Panc1 (cell line): Measurements from ENCODE around the gene PTPN11.

Experiments used
- CTCF ChIP-seq: fragments of 450-650 bp; IDR thresholded peaks from 2 replicates; pipeline ENCODE4 v1.5.1; 2017; ENCODE audit warnings: mild to moderate bottlenecking
- REST ChIP-seq, 2 experiments: IDR thresholded peaks; 2 replicates each; pipeline ENCODE4 v1.6.1; 2011 to 2012; ENCODE audit warnings: low read depth in 2 of 2, control low read depth in 1 of 2, low read length in 1 of 2, mild to moderate bottlenecking in 1 of 2, moderate library complexity in 1 of 2; ENCODE audit not compliant: insufficient read depth in 1 of 2
- TCF7L2 ChIP-seq: IDR thresholded peaks from 2 replicates; pipeline ENCODE4 v1.6.1; 2011; ENCODE audit warnings: mild to moderate bottlenecking, low read depth, low read length, inconsistent platforms

- TF ChIP-seq CTCF (no peak), REST (IDR thresholded peaks at IDR 0.05; ENCODE audit: insufficient read depth in 1 of 2, low read depth in 2 of 2, low read length in 1 of 2) (no peak), TCF7L2 (no peak)
Observed at GRCh38 chr12:112456029-112456428, 37.3 kb downstream of the PTPN11 start.
